ENCODE data around the gene TREH. TPM values are rescaled to one million over a fixed set of nuclear protein-coding genes. Genes with fewer than 3 reads are reported as not detected.

The TREH gene
- total RNA-seq, 1 experiment from 2014 or later, result not detected

- BruUV-seq (replicated peaks), result no TSS peak
- ChIA-PET POLR2A (ENCODE audit: low non-redundant PET) (interaction anchor here (1.2 kb wide), 1 partner anchor 10 kb away, joined by 9 read pairs; no protein-coding TSS in a partner anchor), CTCF (no interaction called here)
- Histone ChIP-seq H3K27me3 (replicated peaks; ENCODE audit: insufficient read depth, low read depth, low read length, poor library complexity) (no peaks in the 10 kb centered on the region), H3K4me1 (ENCODE audit: insufficient read depth, low read length, poor library complexity, severe bottlenecking) (peaks cover 33% of the 10 kb centered on the region), H3K4me3 (ENCODE audit: low read depth, low read length, poor library complexity, severe bottlenecking) (no peak overlapping the region), H3K36me3 (ENCODE audit: insufficient read depth, low read length, poor library complexity, severe bottlenecking) (peaks cover 23% of the 10 kb centered on the region), H3K9me3 (ENCODE audit: low read depth, low read length, poor library complexity, severe bottlenecking) (no peaks in the 10 kb centered on the region), H3K27ac (ENCODE audit: low read depth, low read length, poor library complexity, severe bottlenecking) (no peak overlapping the region)
- no peak for DNase-seq (ENCODE audit: low spot score)
- TF ChIP-seq EZH2 (IDR thresholded peaks at IDR 0.05; ENCODE audit: borderline replicate concordance, low read depth, low read length, poor library complexity, severe bottlenecking) (no peak), CTCF (conservative IDR thresholded peaks at IDR 0.05; ENCODE audit: low read depth, low read length) (no peak)
- intact Hi-C loops (cut with micrococcal nuclease; ENCODE audit: unreplicated experiment), result no loop called here
Observed at GRCh38 chr11:118625036-118625690, 54.3 kb downstream of the TREH start.

- H3K27me3 ChIP-seq (replicated peaks; ENCODE audit: insufficient read depth, low read depth, low read length, poor library complexity), result no peaks in the 10 kb centered on the region
- no peak overlapping the region for H3K4me3 ChIP-seq (ENCODE audit: low read depth, low read length, poor library complexity, severe bottlenecking)
- H3K4me1 ChIP-seq (ENCODE audit: insufficient read depth, low read length, poor library complexity, severe bottlenecking), result peaks cover 49% of the 10 kb centered on the region
- ChIA-PET POLR2A (ENCODE audit: low non-redundant PET) (no interaction called here), CTCF (no interaction called here)
- H3K27ac ChIP-seq (ENCODE audit: low read depth, low read length, poor library complexity, severe bottlenecking), result peak overlapping the region; percentile 39
- H3K36me3 ChIP-seq (ENCODE audit: insufficient read depth, low read length, poor library complexity, severe bottlenecking), result peaks cover 10% of the 10 kb centered on the region
- intact Hi-C loops (cut with micrococcal nuclease; ENCODE audit: unreplicated experiment), result no loop called here
- no peaks in the 10 kb centered on the region for H3K9me3 ChIP-seq (ENCODE audit: low read depth, low read length, poor library complexity, severe bottlenecking)
- BruUV-seq (replicated peaks), result no TSS peak
- DNase-seq (ENCODE audit: low spot score), result no peak
- no peak for TF ChIP-seq EZH2 (IDR thresholded peaks at IDR 0.05; ENCODE audit: borderline replicate concordance, low read depth, low read length, poor library complexity, severe bottlenecking)
Observed at GRCh38 chr11:118623269-118623655, 56.2 kb downstream of the TREH start.

- DNase-seq (ENCODE audit: low spot score), result peak; percentile 83
- no peak for TF ChIP-seq CTCF (conservative IDR thresholded peaks at IDR 0.05; ENCODE audit: low read depth, low read length)
- TF ChIP-seq EZH2 (IDR thresholded peaks at IDR 0.05; ENCODE audit: borderline replicate concordance, low read depth, low read length, poor library complexity, severe bottlenecking), result no peak
- H3K27ac ChIP-seq (ENCODE audit: low read depth, low read length, poor library complexity, severe bottlenecking), result peak overlapping the region; percentile 39
Observed at GRCh38 chr11:118622376-118623268, 56.8 kb downstream of the TREH start.

More at GRCh38 chr11:118622376-118623268, 56.8 kb downstream of the TREH start:
- BruUV-seq (replicated peaks), result no TSS peak
- H3K27me3 ChIP-seq (replicated peaks; ENCODE audit: insufficient read depth, low read depth, low read length, poor library complexity), result no peaks in the 10 kb centered on the region
- peaks cover 4% of the 10 kb centered on the region for H3K36me3 ChIP-seq (ENCODE audit: insufficient read depth, low read length, poor library complexity, severe bottlenecking)
- peaks cover 54% of the 10 kb centered on the region for H3K4me1 ChIP-seq (ENCODE audit: insufficient read depth, low read length, poor library complexity, severe bottlenecking)
- intact Hi-C loops (cut with micrococcal nuclease; ENCODE audit: unreplicated experiment), result no loop called here
- H3K4me3 ChIP-seq (ENCODE audit: low read depth, low read length, poor library complexity, severe bottlenecking), result peak overlapping the region; percentile 66
- ChIA-PET CTCF (no interaction called here), POLR2A (ENCODE audit: low non-redundant PET) (interaction anchor here (0.6 kb wide), 1 partner anchor 17 kb away, joined by 3 read pairs; no protein-coding TSS in a partner anchor)
- H3K9me3 ChIP-seq (ENCODE audit: low read depth, low read length, poor library complexity, severe bottlenecking), result no peaks in the 10 kb centered on the region

All from A673 (cell line).